Germinal center (tissue), 1 donor: ENCODE data around the gene POU2F1.

ENCODE experiments used
- DNase-seq: peaks from one replicate; pipeline ENCODE4 v3.0.0; 2012; ENCODE audit warnings: mixed read lengths, low spot score

Gene POU2F1

DNA sequence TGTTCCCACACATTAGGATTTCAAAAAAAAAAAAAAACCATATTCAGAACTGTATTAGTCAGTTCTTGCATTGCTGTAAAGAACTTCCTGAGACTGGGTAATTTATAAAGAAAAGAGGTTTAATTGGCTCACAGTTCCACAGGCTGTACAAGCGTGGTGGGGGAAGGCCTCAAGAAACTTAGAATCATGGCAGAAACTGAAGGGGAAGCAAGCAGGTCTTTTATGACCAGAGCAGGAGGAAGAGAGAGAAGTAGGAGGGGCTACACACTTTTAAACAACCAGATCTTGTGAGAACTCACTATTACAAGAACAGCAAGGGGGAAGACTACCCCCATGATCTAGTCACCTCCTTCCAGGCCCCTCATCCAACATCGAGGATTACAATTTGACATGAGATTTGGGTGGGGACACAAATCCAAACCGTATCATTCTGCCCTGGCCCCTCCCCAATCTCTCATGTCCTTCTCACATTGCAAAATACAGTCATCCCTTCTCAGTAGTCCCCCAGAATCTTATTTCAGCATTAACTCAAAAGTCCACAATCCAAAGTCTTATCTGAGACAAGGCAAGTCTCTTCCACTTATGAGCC is 51.8 kb downstream of the POU2F1 start:
- DNase-seq: no peak

GRCh38 chr1:167273027-167273800 is 52.5 kb downstream of the POU2F1 start:
- DNase-seq: no peak

DNA sequence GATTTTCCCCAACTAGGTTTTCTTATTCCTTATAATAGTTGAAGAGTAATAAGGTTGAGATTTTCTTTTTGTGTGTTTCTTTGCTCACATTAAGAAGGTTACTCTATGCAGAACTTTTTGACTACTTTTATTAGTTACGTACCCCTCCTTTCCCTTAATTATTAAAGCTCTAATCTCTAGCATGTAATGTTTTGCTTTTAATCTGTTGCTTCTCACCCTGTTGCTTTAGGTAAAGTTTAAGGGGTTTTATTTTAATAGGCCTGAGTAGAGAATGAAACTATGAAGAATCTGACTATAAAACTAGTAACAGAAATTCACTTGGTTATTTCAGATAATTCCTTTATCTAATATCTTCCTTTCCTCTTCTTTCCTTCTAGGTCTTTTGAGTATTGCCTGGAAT is 53.4 kb downstream of the POU2F1 start:
- DNase-seq: no peak

- no peak for DNase-seq
Observed at GRCh38 chr1:167276969-167277368, 56.3 kb downstream of the POU2F1 start.

- DNase-seq: no peak
Observed at GRCh38 chr1:167278497-167278896, 57.8 kb downstream of the POU2F1 start.

- DNase-seq: no peak
Observed at GRCh38 chr1:167280912-167281311, 60.2 kb downstream of the POU2F1 start.

GRCh38 chr1:167288390-167289074 is 67.8 kb downstream of the POU2F1 start:
- no peak for DNase-seq

DNA sequence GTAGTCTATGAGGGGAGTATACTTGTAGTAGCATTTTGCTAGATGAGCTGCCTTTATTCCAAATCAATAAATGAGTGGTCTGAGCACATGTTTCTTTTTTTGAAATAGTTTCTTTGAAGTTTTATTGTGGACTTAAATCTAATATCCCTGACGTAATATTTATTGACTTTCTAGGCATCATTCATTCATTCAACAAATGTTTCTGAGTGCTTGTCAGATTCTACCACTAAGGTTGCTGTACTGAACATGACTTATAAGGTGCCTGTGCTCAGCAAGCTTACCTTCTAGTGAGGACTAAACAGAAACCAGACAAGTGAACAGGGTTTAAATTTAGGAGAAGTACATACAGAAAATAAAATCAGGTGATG is 68.4 kb downstream of the POU2F1 start:
- no peak for DNase-seq

GRCh38 chr1:167289966-167290365 is 69.3 kb downstream of the POU2F1 start:
- DNase-seq: no peak

GRCh38 chr1:167291539-167292185 is 71.0 kb downstream of the POU2F1 start:
- no peak for DNase-seq

GRCh38 chr1:167292216-167292615 is 71.5 kb downstream of the POU2F1 start:
- no peak for DNase-seq

GRCh38 chr1:167293057-167293456 is 72.4 kb downstream of the POU2F1 start:
- DNase-seq: no peak

GRCh38 chr1:167294528-167294927 is 73.8 kb downstream of the POU2F1 start:
- no peak for DNase-seq

- DNase-seq: no peak
Observed at GRCh38 chr1:167297222-167298214, 76.8 kb downstream of the POU2F1 start.

DNA sequence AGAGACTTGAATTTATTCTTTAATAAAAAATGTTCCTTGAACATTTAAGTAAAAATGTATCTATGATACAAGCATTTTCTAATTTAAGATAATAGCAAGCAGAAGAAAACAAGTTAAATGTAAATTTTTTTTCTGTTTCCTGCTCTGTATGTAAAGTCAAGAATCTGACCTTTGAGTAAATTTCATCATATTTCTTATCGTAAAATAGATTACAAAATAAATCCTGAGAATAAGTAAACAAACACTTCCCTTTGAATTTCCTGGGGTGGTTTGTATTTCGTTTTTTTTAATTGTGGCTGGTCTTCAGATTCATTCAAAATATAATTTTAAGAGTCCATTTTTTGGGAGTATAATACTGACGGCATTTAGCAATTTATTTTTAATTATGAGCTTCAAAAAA is 77.6 kb downstream of the POU2F1 start:
- no peak for DNase-seq

GRCh38 chr1:167301355-167301754 is 80.7 kb downstream of the POU2F1 start:
- peak; percentile 12 for DNase-seq

DNA sequence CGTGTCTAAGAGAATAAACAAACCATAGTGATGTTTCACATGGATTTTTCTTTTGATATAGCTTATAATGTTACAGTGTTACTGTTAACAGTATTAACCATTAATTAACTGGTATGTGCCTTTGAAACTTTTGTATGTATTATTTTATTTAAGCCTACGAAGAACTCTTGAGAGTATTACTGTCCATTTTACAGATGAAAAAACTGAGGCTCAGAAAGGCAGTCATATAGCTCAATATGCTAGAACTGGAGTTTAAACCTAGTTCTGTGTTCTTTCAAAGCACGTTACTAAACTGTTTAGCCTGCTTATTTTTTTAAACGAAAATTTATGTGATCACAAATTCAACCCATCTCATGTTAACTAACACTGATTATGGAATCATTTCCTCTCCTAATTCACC is 83.5 kb downstream of the POU2F1 start:
- DNase-seq: no peak

DNA sequence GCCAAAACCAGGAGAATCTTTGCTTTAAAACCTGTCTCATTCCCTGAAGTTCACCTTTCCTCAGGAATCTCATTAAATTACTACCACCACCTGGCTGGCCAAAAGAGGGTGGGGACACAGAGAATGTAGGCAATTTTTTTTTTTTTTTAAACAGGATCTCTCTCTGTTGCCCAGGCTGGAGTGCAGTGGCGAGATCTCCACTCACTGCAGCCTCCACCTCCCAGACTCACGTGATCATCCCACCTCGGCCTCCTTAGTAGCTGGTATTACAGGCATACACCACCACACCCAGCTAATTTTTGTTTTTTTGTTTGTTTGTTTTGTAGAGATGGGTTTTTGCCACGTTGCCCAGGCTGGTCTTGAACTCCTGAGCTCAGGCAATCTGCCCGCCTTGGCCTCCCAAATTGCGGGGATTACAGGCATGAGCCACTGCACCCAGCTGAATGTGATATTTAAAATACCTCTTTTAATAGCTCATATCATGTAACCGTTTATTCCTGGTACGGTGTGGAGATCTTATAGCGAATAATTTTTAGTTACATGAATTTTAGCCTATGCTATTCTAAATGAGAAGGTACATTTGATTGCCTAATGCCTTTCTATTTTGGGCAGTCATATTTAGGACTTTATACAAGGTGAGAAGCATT is 84.5 kb downstream of the POU2F1 start:
- no peak for DNase-seq

GRCh38 chr1:167305706-167306277 is 85.1 kb downstream of the POU2F1 start:
- DNase-seq: no peak

GRCh38 chr1:167310732-167311131 is 90.0 kb downstream of the POU2F1 start:
- DNase-seq: no peak

DNA sequence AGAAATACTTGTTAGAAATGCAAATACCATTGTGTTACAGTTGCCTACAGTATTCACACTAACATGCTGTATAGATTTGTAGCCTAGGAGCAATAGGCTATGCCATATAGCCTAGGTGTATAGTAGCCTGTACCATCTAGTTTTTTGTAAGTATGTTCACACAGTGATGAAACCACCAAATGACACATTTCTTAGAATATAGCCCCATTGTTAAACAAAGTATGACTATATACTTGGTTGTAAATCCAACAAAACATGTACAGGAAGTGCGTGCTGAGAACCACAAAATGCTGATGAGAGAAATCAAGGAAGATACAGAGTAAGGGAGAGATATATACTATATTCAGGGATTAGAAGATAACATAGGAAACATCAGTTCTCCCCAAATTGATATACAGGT is 92.2 kb downstream of the POU2F1 start:
- DNase-seq: no peak
